ENCODE measurements around the gene ZNF710.

Gene ZNF710

GRCh38 chr15:90008607-90009006 is 7.5 kb downstream of the ZNF710 start:
- Histone ChIP-seq H3K23ac (ENCODE audit: low read length) (no peak overlapping the region), H2AK5ac (ENCODE audit: low read length) (no peak overlapping the region), H2BK5ac (ENCODE audit: low read length) (no peak overlapping the region), H3K79me1 (ENCODE audit: low read length) (peaks cover 34% of the 10 kb centered on the region), H3K4me2 (ENCODE audit: low read length) (no peak overlapping the region), H3K4ac (ENCODE audit: low read depth, low read length) (no peak overlapping the region), H4K8ac (ENCODE audit: low read depth, low read length) (no peak overlapping the region), H3K79me2 (ENCODE audit: control insufficient read depth, insufficient read depth, low read length) (peaks cover 65% of the 10 kb centered on the region), H3K4me3 (ENCODE audit: low read length) (no peak overlapping the region), H2BK120ac (ENCODE audit: low read depth, low read length) (no peak overlapping the region), H3K4me1 (ENCODE audit: control insufficient read depth, low read depth, low read length) (peaks cover 14% of the 10 kb centered on the region), H4K5ac (ENCODE audit: low read length) (no peak overlapping the region), H3K56ac (ENCODE audit: low read length) (no peak overlapping the region), H3K36me3 (ENCODE audit: control insufficient read depth, insufficient read depth, low read length) (no peaks in the 10 kb centered on the region), H3K27me3 (ENCODE audit: insufficient read depth, low read length, poor library complexity) (no peaks in the 10 kb centered on the region), H3K9ac (ENCODE audit: low read length) (no peak overlapping the region), H3K18ac (ENCODE audit: low read length) (no peak overlapping the region), H3K27ac (ENCODE audit: low read depth, low read length) (no peak overlapping the region), H2BK15ac (replicated peaks; ENCODE audit: low read depth) (no peak overlapping the region)
- no peak for DNase-seq
- WGBS (ENCODE audit: extremely low coverage, insufficient coverage, low lambda C conversion rate), result no CpG with 5 or more reads among the region's 7 CpGs

DNA sequence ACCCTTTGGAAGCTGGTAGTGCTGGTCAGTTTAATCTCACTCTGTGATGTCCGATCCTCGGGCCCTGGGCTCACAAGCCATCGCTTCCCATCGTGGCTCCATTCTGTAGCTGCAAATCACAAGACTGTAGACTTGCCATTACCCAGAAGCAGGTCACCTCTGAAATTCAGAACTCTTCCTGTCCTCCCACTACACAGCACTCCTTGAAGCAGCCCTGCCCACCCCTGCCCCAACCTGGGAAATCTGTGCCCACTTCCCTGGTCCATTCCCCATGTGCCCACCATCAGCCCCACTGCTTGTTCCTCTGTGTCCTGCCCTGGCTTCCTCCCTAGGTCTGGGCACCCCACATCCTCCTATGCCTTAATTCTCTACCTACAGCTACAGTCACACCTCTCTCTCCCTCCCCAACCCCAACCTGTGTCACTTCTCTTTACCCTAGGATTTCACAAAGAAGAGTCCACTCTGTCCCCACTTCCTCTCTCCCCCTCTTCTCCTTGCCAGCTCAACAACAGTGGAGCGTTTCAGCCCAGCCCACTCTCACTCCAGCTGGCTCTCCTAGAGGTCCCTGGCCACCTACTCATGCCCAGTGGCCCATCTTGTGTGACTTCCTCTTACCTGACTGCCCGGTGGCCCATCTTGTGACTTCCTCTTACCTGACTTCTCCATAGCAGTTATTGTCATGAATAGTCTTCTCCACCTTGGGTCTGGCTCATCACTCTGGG is 8.3 kb downstream of the ZNF710 start:
- Histone ChIP-seq H3K56ac (ENCODE audit: low read length) (no peak overlapping the region), H3K18ac (ENCODE audit: low read length) (no peak overlapping the region), H3K27me3 (ENCODE audit: insufficient read depth, low read length, poor library complexity) (no peaks in the 10 kb centered on the region), H4K8ac (ENCODE audit: low read depth, low read length) (no peak overlapping the region), H3K4me3 (ENCODE audit: low read length) (no peak overlapping the region), H4K5ac (ENCODE audit: low read length) (no peak overlapping the region), H3K4me1 (ENCODE audit: control insufficient read depth, low read depth, low read length) (peaks cover 8% of the 10 kb centered on the region), H3K9ac (ENCODE audit: low read length) (no peak overlapping the region), H3K4me2 (ENCODE audit: low read length) (no peak overlapping the region), H3K23ac (ENCODE audit: low read length) (no peak overlapping the region), H2BK120ac (ENCODE audit: low read depth, low read length) (no peak overlapping the region), H3K79me2 (ENCODE audit: control insufficient read depth, insufficient read depth, low read length) (peaks cover 61% of the 10 kb centered on the region), H3K4ac (ENCODE audit: low read depth, low read length) (no peak overlapping the region), H3K36me3 (ENCODE audit: control insufficient read depth, insufficient read depth, low read length) (no peaks in the 10 kb centered on the region), H2BK5ac (ENCODE audit: low read length) (no peak overlapping the region), H2BK15ac (replicated peaks; ENCODE audit: low read depth) (no peak overlapping the region), H3K27ac (ENCODE audit: low read depth, low read length) (no peak overlapping the region), H2AK5ac (ENCODE audit: low read length) (no peak overlapping the region), H3K79me1 (ENCODE audit: low read length) (peaks cover 33% of the 10 kb centered on the region)
- WGBS (ENCODE audit: extremely low coverage, insufficient coverage, low lambda C conversion rate), result no CpG with 5 or more reads among the region's 6 CpGs
- DNase-seq, result no peak

GRCh38 chr15:90011705-90012104 is 10.6 kb downstream of the ZNF710 start:
- H3K23ac ChIP-seq (ENCODE audit: low read length), result no peak overlapping the region
- no peak overlapping the region for H4K8ac ChIP-seq (ENCODE audit: low read depth, low read length)
- no peak overlapping the region for H3K4ac ChIP-seq (ENCODE audit: low read depth, low read length)
- peaks cover 27% of the 10 kb centered on the region for H3K79me1 ChIP-seq (ENCODE audit: low read length)
- H3K9ac ChIP-seq (ENCODE audit: low read length), result no peak overlapping the region
- H3K27me3 ChIP-seq (ENCODE audit: insufficient read depth, low read length, poor library complexity), result no peaks in the 10 kb centered on the region
- H3K4me3 ChIP-seq (ENCODE audit: low read length), result no peak overlapping the region
- no peak overlapping the region for H3K56ac ChIP-seq (ENCODE audit: low read length)
- H2AK5ac ChIP-seq (ENCODE audit: low read length), result no peak overlapping the region
- no peak overlapping the region for H3K4me2 ChIP-seq (ENCODE audit: low read length)
- no peak overlapping the region for H2BK120ac ChIP-seq (ENCODE audit: low read depth, low read length)
- H3K79me2 ChIP-seq (ENCODE audit: control insufficient read depth, insufficient read depth, low read length), result peaks cover 43% of the 10 kb centered on the region
- H3K4me1 ChIP-seq (ENCODE audit: control insufficient read depth, low read depth, low read length), result no peaks in the 10 kb centered on the region
- H2BK5ac ChIP-seq (ENCODE audit: low read length), result no peak overlapping the region
- H3K18ac ChIP-seq (ENCODE audit: low read length), result no peak overlapping the region
- no peak overlapping the region for H3K27ac ChIP-seq (ENCODE audit: low read depth, low read length)
- DNase-seq, result no peak
- H4K5ac ChIP-seq (ENCODE audit: low read length), result no peak overlapping the region
- H3K36me3 ChIP-seq (ENCODE audit: control insufficient read depth, insufficient read depth, low read length), result no peaks in the 10 kb centered on the region
- H2BK15ac ChIP-seq (replicated peaks; ENCODE audit: low read depth), result no peak overlapping the region
- WGBS (ENCODE audit: extremely low coverage, insufficient coverage, low lambda C conversion rate), result no CpG with 5 or more reads among the region's 8 CpGs

DNA sequence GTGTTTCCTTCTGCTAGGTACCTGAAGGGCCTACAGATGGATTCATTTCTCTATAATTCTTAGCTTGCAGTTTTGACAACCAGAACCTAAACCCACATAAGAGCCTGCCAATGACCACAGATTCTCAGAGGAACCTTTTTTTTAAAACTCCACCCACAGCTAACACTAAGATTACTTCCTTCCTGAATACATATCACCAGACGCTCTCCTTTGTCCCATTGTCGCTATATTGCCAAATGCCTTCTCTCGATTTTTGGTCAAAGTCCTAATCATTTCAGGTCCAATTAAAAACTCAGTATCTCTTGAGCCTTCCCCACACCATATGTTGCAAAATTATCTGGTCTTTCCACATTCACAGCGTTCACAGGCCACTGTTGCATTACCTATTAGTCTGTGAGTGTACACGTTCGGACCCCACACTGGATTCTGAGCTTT is 12.4 kb downstream of the ZNF710 start:
- no peaks in the 10 kb centered on the region for H3K27me3 ChIP-seq (ENCODE audit: insufficient read depth, low read length, poor library complexity)
- WGBS (ENCODE audit: extremely low coverage, insufficient coverage, low lambda C conversion rate), result no CpG with 5 or more reads among the region's 6 CpGs
- H2BK5ac ChIP-seq (ENCODE audit: low read length), result no peak overlapping the region
- no peaks in the 10 kb centered on the region for H3K4me1 ChIP-seq (ENCODE audit: control insufficient read depth, low read depth, low read length)
- no peak overlapping the region for H3K9ac ChIP-seq (ENCODE audit: low read length)
- H4K8ac ChIP-seq (ENCODE audit: low read depth, low read length), result no peak overlapping the region
- peaks cover 39% of the 10 kb centered on the region for H3K79me2 ChIP-seq (ENCODE audit: control insufficient read depth, insufficient read depth, low read length)
- no peak overlapping the region for H3K23ac ChIP-seq (ENCODE audit: low read length)
- H4K5ac ChIP-seq (ENCODE audit: low read length), result no peak overlapping the region
- no peak overlapping the region for H3K4me2 ChIP-seq (ENCODE audit: low read length)
- H3K36me3 ChIP-seq (ENCODE audit: control insufficient read depth, insufficient read depth, low read length), result no peaks in the 10 kb centered on the region
- peaks cover 25% of the 10 kb centered on the region for H3K79me1 ChIP-seq (ENCODE audit: low read length)
- H3K27ac ChIP-seq (ENCODE audit: low read depth, low read length), result no peak overlapping the region
- no peak overlapping the region for H3K4ac ChIP-seq (ENCODE audit: low read depth, low read length)
- no peak overlapping the region for H2BK120ac ChIP-seq (ENCODE audit: low read depth, low read length)
- no peak overlapping the region for H3K56ac ChIP-seq (ENCODE audit: low read length)
- no peak overlapping the region for H3K4me3 ChIP-seq (ENCODE audit: low read length)
- H2BK15ac ChIP-seq (replicated peaks; ENCODE audit: low read depth), result no peak overlapping the region
- no peak overlapping the region for H3K18ac ChIP-seq (ENCODE audit: low read length)
- no peak overlapping the region for H2AK5ac ChIP-seq (ENCODE audit: low read length)
- DNase-seq, result no peak

GRCh38 chr15:90015294-90015693 is 14.2 kb downstream of the ZNF710 start:
- H3K4me2 ChIP-seq (ENCODE audit: low read length), result no peak overlapping the region

DNA sequence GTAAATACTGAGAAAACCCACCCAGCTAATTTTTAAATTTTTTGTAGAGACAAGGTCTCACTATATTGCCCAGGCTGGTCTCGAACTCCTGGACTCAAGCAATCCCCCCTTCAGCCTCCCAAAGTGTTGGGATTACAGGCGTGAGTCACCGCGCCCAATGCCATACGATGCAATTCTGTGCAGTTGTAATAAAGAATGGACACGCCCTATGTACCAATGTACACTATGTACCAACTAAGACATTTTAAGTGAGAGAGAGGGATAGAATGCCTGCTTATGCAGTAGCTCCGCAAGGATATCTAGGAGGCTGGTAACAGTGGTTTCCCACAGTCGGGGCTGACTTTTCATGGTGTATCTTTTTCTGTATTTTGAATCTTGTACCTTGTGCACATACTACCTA is 14.6 kb downstream of the ZNF710 start:
- no peak overlapping the region for H2AK5ac ChIP-seq (ENCODE audit: low read length)
- H3K27me3 ChIP-seq (ENCODE audit: insufficient read depth, low read length, poor library complexity), result no peaks in the 10 kb centered on the region
- peaks cover 3% of the 10 kb centered on the region for H3K4me1 ChIP-seq (ENCODE audit: control insufficient read depth, low read depth, low read length)
- H3K23ac ChIP-seq (ENCODE audit: low read length), result no peak overlapping the region
- no peak overlapping the region for H3K9ac ChIP-seq (ENCODE audit: low read length)
- no CpG with 5 or more reads among the region's 8 CpGs for WGBS (ENCODE audit: extremely low coverage, insufficient coverage, low lambda C conversion rate)
- H3K4me2 ChIP-seq (ENCODE audit: low read length), result no peak overlapping the region
- no peak overlapping the region for H4K5ac ChIP-seq (ENCODE audit: low read length)
- no peak overlapping the region for H3K18ac ChIP-seq (ENCODE audit: low read length)
- no peak overlapping the region for H2BK120ac ChIP-seq (ENCODE audit: low read depth, low read length)
- H3K4ac ChIP-seq (ENCODE audit: low read depth, low read length), result no peak overlapping the region
- no peak overlapping the region for H4K8ac ChIP-seq (ENCODE audit: low read depth, low read length)
- no peak overlapping the region for H3K56ac ChIP-seq (ENCODE audit: low read length)
- H2BK15ac ChIP-seq (replicated peaks; ENCODE audit: low read depth), result no peak overlapping the region
- H2BK5ac ChIP-seq (ENCODE audit: low read length), result no peak overlapping the region
- no peak overlapping the region for H3K4me3 ChIP-seq (ENCODE audit: low read length)
- DNase-seq, result no peak
- H3K27ac ChIP-seq (ENCODE audit: low read depth, low read length), result no peak overlapping the region
- H3K79me2 ChIP-seq (ENCODE audit: control insufficient read depth, insufficient read depth, low read length), result peaks cover 39% of the 10 kb centered on the region
- H3K36me3 ChIP-seq (ENCODE audit: control insufficient read depth, insufficient read depth, low read length), result no peaks in the 10 kb centered on the region
- peaks cover 26% of the 10 kb centered on the region for H3K79me1 ChIP-seq (ENCODE audit: low read length)

More at GRCh38 chr15:90015294-90015693, 14.2 kb downstream of the ZNF710 start:
- no CpG with 5 or more reads among the region's 6 CpGs for WGBS (ENCODE audit: extremely low coverage, insufficient coverage, low lambda C conversion rate)
- H3K79me2 ChIP-seq (ENCODE audit: control insufficient read depth, insufficient read depth, low read length), result peaks cover 35% of the 10 kb centered on the region
- H3K23ac ChIP-seq (ENCODE audit: low read length), result no peak overlapping the region
- H3K4me1 ChIP-seq (ENCODE audit: control insufficient read depth, low read depth, low read length), result peaks cover 3% of the 10 kb centered on the region
- H3K9ac ChIP-seq (ENCODE audit: low read length), result no peak overlapping the region
- H3K36me3 ChIP-seq (ENCODE audit: control insufficient read depth, insufficient read depth, low read length), result no peaks in the 10 kb centered on the region
- no peak overlapping the region for H3K56ac ChIP-seq (ENCODE audit: low read length)
- no peak overlapping the region for H2BK120ac ChIP-seq (ENCODE audit: low read depth, low read length)
- H3K79me1 ChIP-seq (ENCODE audit: low read length), result peaks cover 23% of the 10 kb centered on the region
- no peak overlapping the region for H4K8ac ChIP-seq (ENCODE audit: low read depth, low read length)
- no peak overlapping the region for H3K4ac ChIP-seq (ENCODE audit: low read depth, low read length)
- no peak overlapping the region for H3K4me3 ChIP-seq (ENCODE audit: low read length)
- no peaks in the 10 kb centered on the region for H3K27me3 ChIP-seq (ENCODE audit: insufficient read depth, low read length, poor library complexity)
- H2AK5ac ChIP-seq (ENCODE audit: low read length), result no peak overlapping the region
- no peak for DNase-seq
- H3K18ac ChIP-seq (ENCODE audit: low read length), result no peak overlapping the region
- no peak overlapping the region for H2BK5ac ChIP-seq (ENCODE audit: low read length)
- H4K5ac ChIP-seq (ENCODE audit: low read length), result no peak overlapping the region
- H3K27ac ChIP-seq (ENCODE audit: low read depth, low read length), result no peak overlapping the region
- H2BK15ac ChIP-seq (replicated peaks; ENCODE audit: low read depth), result no peak overlapping the region

All from mesendoderm (in vitro differentiated cells).